IMR-90 (cell line): ENCODE data around the gene NOL4L. TPM values are rescaled to one million over a fixed set of nuclear protein-coding genes. Genes with fewer than 3 reads are reported as not detected.

ENCODE experiments used
- ATAC-seq: fragments of 200-7000 bp; cut with Tn5 transposase; 2 replicates; pipeline ENCODE4 v1.9.1; 2020; ENCODE audit warnings: low read depth, mild to moderate bottlenecking, moderate library complexity
- BruUV-seq: library from RNA; stranded (reverse); fragments of 400-500 nt; replicated peaks from 2 replicates; lab custom pipeline; 2021; lab: Mats Ljungman, UMichigan
- CTCF ChIA-PET: fragments of 300-600 bp; formaldehyde crosslinking; extraction: SDS; loops from one replicate; lab custom pipeline; 2021; ENCODE audit warnings: antibody characterized with exemption; lab: Yijun Ruan, JAX
- POLR2A ChIA-PET: fragments of 300-600 bp; sonication (Branson Sonifier 250); formaldehyde crosslinking; loops from one replicate; lab custom pipeline; 2022; ENCODE audit warnings: antibody characterized with exemption; ENCODE audit not compliant: unreplicated experiment; lab: Charles Lee
- DNase-seq: peaks from one replicate; pipeline ENCODE4 v3.0.0; 2013
- H2AFZ ChIP-seq: replicated peaks from 2 replicates; pipeline ENCODE3; 2013; ENCODE audit warnings: low read length, mild to moderate bottlenecking; ENCODE audit not compliant: poor library complexity
- H2AK5ac ChIP-seq: 2 replicates; pipeline ENCODE4 v1.6.1; 2013; ENCODE audit warnings: low read depth, low read length, inconsistent platforms
- H2AK9ac ChIP-seq: replicated peaks from 2 replicates; pipeline ENCODE3; 2013; ENCODE audit warnings: mild to moderate bottlenecking, low read depth, low read length, moderate library complexity; ENCODE audit not compliant: poor library complexity
- H2BK120ac ChIP-seq: 2 replicates; pipeline ENCODE4 v1.6.1; 2013; ENCODE audit warnings: low read depth, low read length, inconsistent platforms
- H2BK15ac ChIP-seq: 3 replicates; pipeline ENCODE4 v1.6.1; 2013; ENCODE audit warnings: low read depth, low read length, inconsistent platforms
- H2BK20ac ChIP-seq: 2 replicates; pipeline ENCODE4 v1.6.1; 2013; ENCODE audit warnings: low read depth, mild to moderate bottlenecking, inconsistent platforms, low read length, moderate library complexity
- H2BK5ac ChIP-seq: 2 replicates; pipeline ENCODE4 v1.6.1; 2013; ENCODE audit warnings: mild to moderate bottlenecking, low read depth, low read length, inconsistent platforms; ENCODE audit not compliant: poor library complexity, severe bottlenecking
- H3K14ac ChIP-seq: replicated peaks from 2 replicates; pipeline ENCODE4 v1.6.1; 2013; ENCODE audit warnings: low read depth, low read length, inconsistent platforms
- H3K18ac ChIP-seq: 2 replicates; pipeline ENCODE4 v1.6.1; 2013; ENCODE audit warnings: low read depth, low read length, control low read depth
- H3K23ac ChIP-seq: 2 replicates; pipeline ENCODE4 v1.6.1; 2013; ENCODE audit warnings: low read depth, low read length, inconsistent platforms
- H3K27ac ChIP-seq: 2 replicates; pipeline ENCODE4 v1.5.1; 2013; ENCODE audit warnings: mild to moderate bottlenecking, control low read depth, low read length; ENCODE audit not compliant: insufficient read depth
- H3K27me3 ChIP-seq: 2 replicates; pipeline ENCODE4 v1.6.1; 2013; ENCODE audit warnings: low read length; ENCODE audit not compliant: control insufficient read depth, insufficient read depth
- H3K36me3 ChIP-seq: 2 replicates; pipeline ENCODE4 v1.6.1; 2013; ENCODE audit warnings: low read length, mixed read lengths; ENCODE audit not compliant: control insufficient read depth, insufficient read depth
- H3K4ac ChIP-seq: 2 replicates; pipeline ENCODE4 v1.6.1; 2013; ENCODE audit warnings: low read depth, low read length, inconsistent platforms
- H3K4me1 ChIP-seq: 2 replicates; pipeline ENCODE4 v1.6.1; 2013; ENCODE audit warnings: low read length, mixed read lengths; ENCODE audit not compliant: control insufficient read depth, insufficient read depth
- H3K4me2 ChIP-seq: 2 replicates; pipeline ENCODE4 v1.6.1; 2013; ENCODE audit warnings: low read depth, mild to moderate bottlenecking, control low read depth, low read length, moderate library complexity
- H3K4me3 ChIP-seq: 2 replicates; pipeline ENCODE4 v1.5.1; 2013; ENCODE audit warnings: low read depth, mild to moderate bottlenecking, control low read depth, low read length, moderate library complexity; ENCODE audit not compliant: insufficient read depth
- H3K56ac ChIP-seq: 2 replicates; pipeline ENCODE4 v1.6.1; 2013; ENCODE audit warnings: low read length, inconsistent platforms; ENCODE audit not compliant: insufficient read depth; ENCODE audit errors: extremely low read depth
- H3K79me1 ChIP-seq, 2 experiments: 2 replicates each; pipeline ENCODE4 v1.6.1; 2013; ENCODE audit warnings: low read length in 2 of 2, inconsistent platforms in 1 of 2, low read depth in 1 of 2
- H3K9ac ChIP-seq: 2 replicates; pipeline ENCODE4 v1.6.1; 2013; ENCODE audit warnings: low read depth, low read length, control low read depth
- H3K9me1 ChIP-seq: 2 replicates; pipeline ENCODE4 v1.6.1; 2013; ENCODE audit warnings: low read length, inconsistent platforms; ENCODE audit not compliant: insufficient read depth
- H3K9me3 ChIP-seq: 2 replicates; pipeline ENCODE4 v1.6.1; 2013; ENCODE audit warnings: low read length; ENCODE audit not compliant: control insufficient read depth, insufficient read depth
- H4K20me1 ChIP-seq: 2 replicates; pipeline ENCODE4 v1.6.1; 2013; ENCODE audit warnings: low read length, inconsistent platforms; ENCODE audit not compliant: insufficient read depth
- H4K5ac ChIP-seq: 2 replicates; pipeline ENCODE4 v1.6.1; 2013; ENCODE audit warnings: mild to moderate bottlenecking, low read depth, low read length, control low read depth
- H4K8ac ChIP-seq, 2 experiments: 2 replicates each; pipeline ENCODE4 v1.6.1; 2013; ENCODE audit warnings: low read depth in 2 of 2, low read length in 2 of 2, control low read depth in 1 of 2, inconsistent platforms in 1 of 2
- H4K91ac ChIP-seq: 2 replicates; pipeline ENCODE4 v1.6.1; 2013; ENCODE audit warnings: low read depth, low read length, inconsistent platforms; ENCODE audit not compliant: insufficient read depth
- BHLHE40 ChIP-seq: fragments of 150-350 bp; IDR thresholded peaks from 2 replicates; pipeline ENCODE4 v1.6.1; 2016; ENCODE audit warnings: mild to moderate bottlenecking, low read depth, low read length
- CEBPB ChIP-seq: IDR thresholded peaks from 2 replicates; pipeline ENCODE4 v1.6.1; 2012; ENCODE audit warnings: low read depth, low read length, improper control_type of control experiment
- CHD1 ChIP-seq: IDR thresholded peaks from 2 replicates; pipeline ENCODE4 v1.6.1; 2012; ENCODE audit warnings: low read depth, low read length, improper control_type of control experiment
- FOS ChIP-seq: fragments of 150-350 bp; IDR thresholded peaks from 2 replicates; pipeline ENCODE4 v1.6.1; 2016; ENCODE audit warnings: low read depth, low read length
- MAFK ChIP-seq: IDR thresholded peaks from 2 replicates; pipeline ENCODE4 v1.6.1; 2012; ENCODE audit warnings: low read depth, low read length, improper control_type of control experiment
- MXI1 ChIP-seq: IDR thresholded peaks from 2 replicates; pipeline ENCODE4 v1.6.1; 2012; ENCODE audit warnings: low read depth, mild to moderate bottlenecking, low read length, moderate library complexity, borderline replicate concordance
- RAD21 ChIP-seq: IDR thresholded peaks from 2 replicates; pipeline ENCODE4 v1.6.1; 2012; ENCODE audit warnings: low read length, improper control_type of control experiment
- RCOR1 ChIP-seq: IDR thresholded peaks from 2 replicates; pipeline ENCODE4 v1.6.1; 2012; ENCODE audit warnings: mild to moderate bottlenecking, low read length, improper control_type of control experiment; ENCODE audit not compliant: insufficient replicate concordance
- RFX5 ChIP-seq: IDR thresholded peaks from 2 replicates; pipeline ENCODE4 v1.8.0; 2012; ENCODE audit warnings: low read depth, mild to moderate bottlenecking, low read length, moderate library complexity
- WGBS, 2 experiments: methylation state at CpG; one replicate each; pipeline versions ENCODE4 v1.1.5 to v1.1.7; 2013; ENCODE audit warnings: missing lambda C conversion rate in 2 of 2; ENCODE audit not compliant: insufficient read length in 1 of 2; ENCODE audit errors: extremely low coverage in 2 of 2; 5-methylcytosine and 5-hydroxymethylcytosine counted together
- dilution Hi-C: fragments of 300-500 bp; cut with HindIII; formaldehyde crosslinking; loops from one replicate; pipeline ENCODE4 v1.14.3; 2018; ENCODE audit warnings: low sequenced_read_pairs; ENCODE audit not compliant: unreplicated experiment
- in situ Hi-C: fragments of 300-500 bp; cut with MboI; formaldehyde crosslinking; loops from 3 replicates; pipeline ENCODE4 v1.14.3; 2019; ENCODE audit warnings: low sequenced_read_pairs, inconsistent platforms, mixed read lengths
- intact Hi-C: fragments of 100-400 bp; cut with micrococcal nuclease; formaldehyde crosslinking; loops from 2 replicates; pipeline ENCODE4 v1.10.0; 2022
- polyA plus RNA-seq, 3 experiments: library from polyadenylated mRNA; depleted of rRNA; stranded (reverse); fragments of >200 nt; gene quantifications; 2 replicates each; pipeline ENCODE4 v1.2.3, GENCODE V29; 2012; ENCODE audit warnings: low replicate concordance in 1 of 3
- total RNA-seq: library from RNA; depleted of rRNA; stranded (reverse); fragments of >200 nt; gene quantifications from 2 replicates; pipeline ENCODE4 v1.2.3, GENCODE V29; 2012
- TF ChIP-seq, protein P1 (sequence below): conservative IDR thresholded peaks from 2 replicates; pipeline ENCODE4 v1.5.1; 2012; ENCODE audit warnings: mild to moderate bottlenecking, low read depth, low read length, improper control_type of control experiment

The NOL4L gene
- total and polyA plus RNA-seq, 2 of the 4 experiments (the other 2 are of a cell fraction) = 4.7 to 13.3 TPM

DNA sequence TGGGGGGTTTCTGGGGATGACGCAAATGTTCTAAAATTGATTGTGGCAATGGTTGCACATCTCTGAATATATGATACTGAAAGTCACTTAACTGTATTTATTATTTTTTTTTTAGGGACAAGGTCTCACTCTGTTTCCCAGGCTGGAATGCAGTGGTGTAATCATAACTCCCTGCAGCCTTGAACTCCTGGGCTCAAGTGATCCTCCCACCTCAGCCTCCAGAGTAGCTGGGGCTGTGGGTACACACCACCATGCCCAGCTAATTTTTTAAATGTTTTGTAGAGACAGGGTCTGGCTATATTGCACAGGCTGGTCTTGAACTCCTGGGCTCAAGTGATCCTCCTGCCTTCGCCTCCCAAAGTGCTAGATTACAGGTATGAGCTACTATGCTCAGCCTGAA lies 33.4 kb downstream of the NOL4L start:
- Histone ChIP-seq H2AK5ac (no peak overlapping the region), H4K8ac (no peak overlapping the region), H4K5ac (no peak overlapping the region), H3K27ac (no peak overlapping the region), H2AK9ac (no peak overlapping the region), H2AFZ (no peak overlapping the region), H3K4me2 (no peak overlapping the region), H3K56ac (no peak overlapping the region), H3K18ac (no peak overlapping the region), H3K4ac (no peak overlapping the region), H2BK15ac (no peak overlapping the region), H3K4me3 (no peak overlapping the region), H3K9me1 (no peaks in the 10 kb centered on the region), H4K91ac (no peak overlapping the region), H2BK5ac (no peak overlapping the region), H2BK120ac (no peak overlapping the region), H3K79me1 (no peaks in the 10 kb centered on the region; a peak in 1 of 4 replicates), H4K20me1 (no peaks in the 10 kb centered on the region), H3K9ac (no peak overlapping the region), H3K14ac (no peak overlapping the region), H3K36me3 (no peaks in the 10 kb centered on the region), H3K4me1 (no peaks in the 10 kb centered on the region), H3K27me3 (peaks cover 4% of the 10 kb centered on the region; the same call in 1 of the 2 replicates), H3K9me3 (no peaks in the 10 kb centered on the region), H2BK20ac (no peak overlapping the region), H3K23ac (no peak overlapping the region)
- WGBS, 2 experiments = no CpG with 5 or more reads among the region's 2 CpGs
- ChIA-PET CTCF (no interaction called here), POLR2A (no interaction called here)
- in situ Hi-C loops (no loop called here), intact Hi-C loops (no loop called here), dilution Hi-C loops (no loop called here)
- DNase-seq (no peak), ATAC-seq (no peak)
- no peak for TF ChIP-seq FOS
- no peak for TF ChIP-seq RAD21
- no peak for TF ChIP-seq RCOR1
- TF ChIP-seq CHD1 = no peak
- TF ChIP-seq RFX5 = no peak
- TF ChIP-seq MAFK = no peak
- no peak for TF ChIP-seq MXI1
- no peak for TF ChIP-seq BHLHE40
- TF ChIP-seq CEBPB = no peak
- TF ChIP-seq, protein P1, sequence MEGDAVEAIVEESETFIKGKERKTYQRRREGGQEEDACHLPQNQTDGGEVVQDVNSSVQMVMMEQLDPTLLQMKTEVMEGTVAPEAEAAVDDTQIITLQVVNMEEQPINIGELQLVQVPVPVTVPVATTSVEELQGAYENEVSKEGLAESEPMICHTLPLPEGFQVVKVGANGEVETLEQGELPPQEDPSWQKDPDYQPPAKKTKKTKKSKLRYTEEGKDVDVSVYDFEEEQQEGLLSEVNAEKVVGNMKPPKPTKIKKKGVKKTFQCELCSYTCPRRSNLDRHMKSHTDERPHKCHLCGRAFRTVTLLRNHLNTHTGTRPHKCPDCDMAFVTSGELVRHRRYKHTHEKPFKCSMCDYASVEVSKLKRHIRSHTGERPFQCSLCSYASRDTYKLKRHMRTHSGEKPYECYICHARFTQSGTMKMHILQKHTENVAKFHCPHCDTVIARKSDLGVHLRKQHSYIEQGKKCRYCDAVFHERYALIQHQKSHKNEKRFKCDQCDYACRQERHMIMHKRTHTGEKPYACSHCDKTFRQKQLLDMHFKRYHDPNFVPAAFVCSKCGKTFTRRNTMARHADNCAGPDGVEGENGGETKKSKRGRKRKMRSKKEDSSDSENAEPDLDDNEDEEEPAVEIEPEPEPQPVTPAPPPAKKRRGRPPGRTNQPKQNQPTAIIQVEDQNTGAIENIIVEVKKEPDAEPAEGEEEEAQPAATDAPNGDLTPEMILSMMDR = no peak
- BruUV-seq = no TSS peak
